Stimulated activated CD4-positive, alpha-beta T cell treated with anti-CD3 and anti-CD28 coated beads, Interleukin-12 subunit alpha, Interleukin-12 subunit beta, amount 100 ng/mL, for 4 hours (primary cell): ENCODE measurements around the gene FAXC.
"Not testable (repeated sequence)": the region's sequence is repeated elsewhere in the genome, so short reads cannot be mapped to it uniquely, and the experiment has no call there.

ENCODE experiments used
- DNase-seq: peaks from one replicate; pipeline ENCODE4 v3.0.0-alpha.2; 2020

Gene FAXC

GRCh38 chr6:99276747-99277146, 72.7 kb downstream of the FAXC start:
- no peak for DNase-seq

DNA sequence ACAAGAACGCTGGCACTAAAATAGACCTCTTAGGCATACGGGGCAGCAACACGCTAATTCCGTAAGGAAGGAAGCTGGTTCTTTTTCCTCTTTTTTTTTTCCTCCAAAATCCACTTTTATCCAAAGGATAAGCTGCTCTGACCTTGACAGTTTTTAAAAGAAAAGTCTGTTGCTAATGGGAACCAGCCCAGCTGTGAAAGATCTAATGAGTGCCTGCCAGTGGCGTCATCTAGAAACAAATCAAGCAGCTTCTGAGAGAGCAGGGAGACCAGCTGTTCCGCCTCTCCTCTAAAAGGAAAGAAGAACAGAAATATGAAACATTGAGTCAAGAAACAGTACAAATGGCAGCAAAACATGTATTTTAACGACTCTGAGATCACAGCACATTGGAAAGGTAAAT, 78.6 kb downstream of the FAXC start:
- DNase-seq = no peak

GRCh38 chr6:99270030-99270429, 79.4 kb downstream of the FAXC start:
- DNase-seq = no peak

DNA sequence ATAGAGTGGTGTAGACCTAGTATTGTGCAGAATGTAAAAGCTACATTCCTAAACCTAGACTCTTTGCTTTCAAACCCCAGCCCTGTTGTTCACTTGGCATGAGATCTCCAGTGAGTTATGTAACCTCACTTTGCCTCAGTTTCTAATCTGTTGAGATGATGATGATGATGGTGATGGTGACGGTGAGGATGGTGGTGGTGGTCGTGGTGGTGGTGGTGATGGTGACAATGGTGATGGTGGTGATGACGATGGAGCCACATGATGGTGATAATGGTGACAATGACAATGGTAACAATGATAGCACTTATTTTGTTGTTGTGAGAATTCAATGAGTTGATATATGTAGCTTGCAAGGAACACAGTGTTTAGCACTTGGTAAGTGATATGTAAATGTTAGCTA, 80.3 kb downstream of the FAXC start:
- DNase-seq = no peak

GRCh38 chr6:99266996-99267395, 82.5 kb downstream of the FAXC start:
- DNase-seq = not testable (repeated sequence)

DNA sequence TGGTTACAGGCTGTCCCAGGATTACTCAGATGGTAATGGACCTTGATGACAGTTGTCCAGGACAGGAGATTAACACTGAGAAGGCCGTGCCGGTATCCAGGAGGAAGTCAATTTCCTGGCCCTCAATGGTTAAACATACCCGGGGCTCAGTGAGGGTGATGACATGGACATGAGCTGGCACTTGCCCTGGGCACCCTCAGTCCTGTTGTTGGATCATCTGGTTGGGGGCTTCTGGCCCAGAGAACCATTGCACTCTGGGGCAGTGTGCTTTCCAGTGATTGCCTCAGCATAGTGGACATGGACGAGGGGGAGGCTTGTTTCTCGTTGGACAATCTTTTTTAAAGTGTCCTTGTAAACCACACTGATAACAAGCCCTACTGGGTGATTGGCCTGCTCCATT, 84.0 kb downstream of the FAXC start:
- DNase-seq = not testable (repeated sequence)

DNA sequence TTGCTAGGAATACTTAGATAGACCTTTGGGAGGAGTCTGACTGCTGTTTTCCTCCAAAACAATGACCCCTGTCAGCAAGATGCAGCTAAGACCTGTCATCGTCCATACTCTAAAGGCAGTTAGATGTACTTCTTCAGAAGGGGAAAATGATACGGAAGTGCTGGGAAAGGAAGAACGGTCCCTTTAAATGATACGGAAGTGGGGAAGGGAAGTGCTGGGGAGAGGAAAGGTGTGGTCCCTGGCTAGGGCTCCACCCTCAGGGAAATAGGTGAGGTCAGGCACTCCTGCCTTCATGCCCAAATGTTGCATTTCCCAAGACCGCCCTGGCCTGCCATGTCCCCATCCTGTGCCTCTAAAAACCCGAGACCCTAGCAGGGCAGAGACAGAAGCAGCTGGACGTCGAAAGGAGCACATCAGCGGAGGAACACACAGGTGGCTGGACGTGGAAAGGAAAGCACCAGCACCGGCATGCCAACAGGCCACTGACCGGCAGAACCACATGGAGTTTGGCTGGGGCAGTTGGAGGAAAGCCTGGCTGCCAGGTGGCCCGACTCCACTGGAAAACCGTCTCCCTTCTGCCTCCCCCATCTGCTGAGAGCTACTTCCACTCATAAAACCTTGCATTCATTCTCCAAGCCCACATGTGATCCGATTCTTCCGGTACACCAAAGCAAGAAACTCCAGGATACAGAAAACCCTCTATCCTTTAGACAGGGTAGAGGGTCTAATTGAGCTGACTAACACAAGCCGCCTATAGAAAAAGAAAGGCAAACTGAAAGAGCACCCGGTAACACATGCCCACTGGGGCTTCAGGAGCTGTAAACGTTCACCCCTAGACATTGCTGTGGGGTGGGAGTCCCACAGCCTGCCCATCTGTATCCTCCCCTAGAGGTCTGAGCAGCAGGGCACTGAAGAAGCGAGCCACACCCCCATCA, 94.6 kb downstream of the FAXC start:
- no peak for DNase-seq

- no peak for DNase-seq
Measured at GRCh38 chr6:99253271-99253670, 96.2 kb downstream of the FAXC start.

GRCh38 chr6:99252421-99252820, 97.1 kb downstream of the FAXC start:
- no peak for DNase-seq

DNA sequence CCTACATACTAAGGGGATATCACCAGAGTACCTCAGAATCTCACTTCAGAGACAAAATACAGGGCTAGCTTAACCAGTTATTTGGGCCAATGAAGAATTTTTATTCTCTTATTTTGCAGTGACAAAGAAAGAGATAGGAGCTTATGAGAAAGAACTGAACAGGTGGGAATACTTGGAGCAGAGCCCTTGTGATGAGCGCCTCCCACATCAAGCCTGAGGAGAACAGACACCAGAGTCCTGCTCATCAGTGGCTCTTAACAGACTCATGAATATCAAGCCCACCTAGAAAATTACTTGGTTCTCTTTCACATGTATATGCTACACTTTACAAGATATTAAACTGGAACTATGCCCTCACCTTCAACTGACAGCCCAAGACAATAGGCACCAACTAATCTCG, 99.0 kb downstream of the FAXC start:
- DNase-seq = no peak

GRCh38 chr6:99246602-99247001, 102.9 kb downstream of the FAXC start:
- DNase-seq = no peak

GRCh38 chr6:99241905-99242534, 107.5 kb downstream of the FAXC start:
- DNase-seq = no peak

DNA sequence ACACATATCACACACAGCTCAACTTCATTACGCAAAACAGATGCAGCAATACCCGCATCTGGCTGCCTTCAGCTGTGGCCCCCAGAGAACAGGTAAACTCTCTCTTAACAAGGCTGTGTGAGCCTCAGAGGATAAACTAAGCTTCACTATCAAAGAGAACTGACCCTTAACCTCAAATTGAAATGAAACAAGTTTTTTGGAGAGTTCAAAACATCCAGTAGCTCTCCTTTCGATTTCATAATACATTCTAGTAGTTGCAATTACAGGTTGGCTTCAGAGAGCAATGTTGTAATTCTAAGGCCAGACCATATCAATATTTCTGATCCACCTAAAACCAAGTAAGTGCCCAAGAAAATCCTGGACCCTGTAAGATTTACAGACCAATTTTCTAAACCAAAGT, 113.5 kb downstream of the FAXC start:
- no peak for DNase-seq

- DNase-seq = no peak
Measured at GRCh38 chr6:99233219-99233618, 116.3 kb downstream of the FAXC start.

DNA sequence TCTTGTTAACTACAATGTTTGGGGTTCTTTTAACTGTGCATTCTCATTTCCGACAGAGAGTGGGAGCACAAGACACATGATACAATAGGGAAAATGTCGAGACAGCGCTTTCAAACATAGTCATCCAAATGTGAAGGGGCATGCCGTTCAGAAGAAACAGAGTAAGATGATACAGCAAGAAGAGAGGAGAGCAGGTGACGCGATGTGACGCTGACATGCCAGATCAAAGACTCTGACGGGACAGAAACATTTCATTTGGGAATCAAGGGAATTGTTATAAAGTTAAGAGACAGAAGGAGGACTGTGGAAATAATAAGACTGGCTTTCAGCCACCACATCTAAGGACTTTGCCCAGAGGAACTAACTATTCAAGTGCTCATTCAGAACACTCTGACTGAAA, 117.4 kb downstream of the FAXC start:
- no peak for DNase-seq

DNA sequence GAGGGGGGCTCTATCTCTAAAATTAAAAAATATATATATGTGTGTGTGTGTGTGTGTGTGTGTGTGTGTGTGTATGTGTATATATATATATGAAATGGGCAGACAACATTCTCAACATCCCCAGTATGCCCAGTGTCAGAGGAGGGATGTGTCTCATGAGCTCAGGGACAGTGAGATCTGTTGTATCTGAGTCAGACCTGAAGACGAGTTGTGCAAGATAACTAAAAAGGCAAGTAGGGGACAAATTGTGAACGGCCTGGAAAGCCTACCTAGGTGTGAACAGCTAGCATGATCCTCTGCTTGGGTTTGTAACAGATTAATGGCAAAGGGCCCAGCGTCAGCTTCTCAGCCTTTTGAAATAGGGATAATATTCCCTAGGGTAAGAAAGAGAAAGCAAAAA, 124.3 kb downstream of the FAXC start:
- no peak for DNase-seq
